ENCODE data around the gene CDH13. TPM values are rescaled to one million over a fixed set of nuclear protein-coding genes. Genes with fewer than 3 reads are reported as not detected.

Gene CDH13
- total and polyA plus RNA-seq, 12 donors: 0.86 to 30.6 (median 2.4) TPM

- TF ChIP-seq CTCF (IDR thresholded peaks at IDR 0.05) (no peak), POLR2A (IDR thresholded peaks at IDR 0.05) (no peak)
- Histone ChIP-seq H3K27me3 (no peaks in the 10 kb centered on the region), H3K27ac (no peak overlapping the region), H3K9me3 (replicated peaks in 1 of 3) (no peaks in the 10 kb centered on the region), H3K4me1 (replicated peaks in 1 of 2) (no peaks in the 10 kb centered on the region), H3K4me3 (no peak overlapping the region), H3K36me3 (replicated peaks in 1 of 2) (no peaks in the 10 kb centered on the region)
- DNase-seq: no peak
- WGBS, 4 donors: 72 to 82% (median 73%) methylated on average over 3 of the region's 3 CpGs
- intact Hi-C loops (cut with DNase I): no loop called here
Measured at GRCh38 chr16:82767198-82767597, 140.4 kb downstream of the CDH13 start.

GRCh38 chr16:82767808-82768207, 141.0 kb downstream of the CDH13 start:
- intact Hi-C loops (cut with DNase I): no loop called here
- no peak for DNase-seq
- Histone ChIP-seq H3K4me1 (replicated peaks in 1 of 2) (no peaks in the 10 kb centered on the region), H3K27me3 (no peaks in the 10 kb centered on the region), H3K9me3 (replicated peaks in 1 of 3) (no peaks in the 10 kb centered on the region), H3K36me3 (replicated peaks in 1 of 2) (no peaks in the 10 kb centered on the region), H3K27ac (no peak overlapping the region), H3K4me3 (no peak overlapping the region)
- TF ChIP-seq POLR2A (IDR thresholded peaks at IDR 0.05) (no peak), CTCF (IDR thresholded peaks at IDR 0.05) (no peak)
- WGBS, 4 donors: 71 to 79% (median 77%) methylated on average over 4 of the region's 4 CpGs

- DNase-seq: peak in 2 of 7 donors; percentile 28 to 29
- H3K27ac ChIP-seq: no peak overlapping the region
- no peak overlapping the region for H3K4me3 ChIP-seq
- intact Hi-C loops (cut with DNase I): no loop called here
- H3K9me3 ChIP-seq (replicated peaks in 1 of 3): no peaks in the 10 kb centered on the region
- no peaks in the 10 kb centered on the region for H3K36me3 ChIP-seq (replicated peaks in 1 of 2)
- no peaks in the 10 kb centered on the region for H3K4me1 ChIP-seq (replicated peaks in 1 of 2)
- H3K27me3 ChIP-seq: no peaks in the 10 kb centered on the region
- 61 to 77% (median 69%) methylated on average over 5 of the region's 5 CpGs for WGBS, 4 donors
- TF ChIP-seq CTCF (IDR thresholded peaks at IDR 0.05): no peak
- TF ChIP-seq POLR2A (IDR thresholded peaks at IDR 0.05): no peak
Measured at GRCh38 chr16:82769845-82770244, 143.1 kb downstream of the CDH13 start.

GRCh38 chr16:82772215-82772614, 145.4 kb downstream of the CDH13 start:
- no peak for DNase-seq
- Histone ChIP-seq H3K9me3 (replicated peaks in 1 of 3) (no peaks in the 10 kb centered on the region), H3K4me3 (no peak overlapping the region), H3K27ac (no peak overlapping the region), H3K36me3 (replicated peaks in 1 of 2) (no peaks in the 10 kb centered on the region), H3K4me1 (replicated peaks in 1 of 2) (no peaks in the 10 kb centered on the region), H3K27me3 (no peaks in the 10 kb centered on the region)
- 75 to 85% (median 79%) methylated on average over 3 of the region's 3 CpGs for WGBS, 4 donors
- TF ChIP-seq CTCF (IDR thresholded peaks at IDR 0.05): no peak
- TF ChIP-seq POLR2A (IDR thresholded peaks at IDR 0.05): no peak
- intact Hi-C loops (cut with DNase I): no loop called here

Data from adrenal gland (tissue), 12 donors.